GM19035 (cell line): ENCODE data around the gene CNOT10.
"Not testable (repeated sequence)": the region's sequence is repeated elsewhere in the genome, so short reads cannot be mapped to it uniquely, and the experiment has no call there.

Experiments
- ATAC-seq: cut with Tn5 transposase; IDR thresholded peaks from one replicate; pipeline ENCODE4 v1.9.1; 2021; ENCODE audit not compliant: unreplicated experiment

The CNOT10 gene

GRCh38 chr3:32757618-32758374 is 72.8 kb downstream of the CNOT10 start:
- no peak for ATAC-seq

GRCh38 chr3:32758375-32758753 is 73.4 kb downstream of the CNOT10 start:
- no peak for ATAC-seq

GRCh38 chr3:32759342-32759741 is 74.4 kb downstream of the CNOT10 start:
- ATAC-seq = no peak

GRCh38 chr3:32764481-32764880 is 79.5 kb downstream of the CNOT10 start:
- ATAC-seq = no peak

- ATAC-seq = no peak
Observed at GRCh38 chr3:32778389-32778788, 93.4 kb downstream of the CNOT10 start.

- ATAC-seq = no peak
Observed at GRCh38 chr3:32780071-32780734, 95.2 kb downstream of the CNOT10 start.

GRCh38 chr3:32780735-32781210 is 95.8 kb downstream of the CNOT10 start:
- peak; percentile 40 for ATAC-seq

GRCh38 chr3:32781211-32781968 is 96.4 kb downstream of the CNOT10 start:
- peak; percentile 94 for ATAC-seq

- ATAC-seq = not testable (repeated sequence)
Observed at GRCh38 chr3:32781969-32782270, 96.9 kb downstream of the CNOT10 start.

GRCh38 chr3:32782407-32782806 is 97.4 kb downstream of the CNOT10 start:
- no peak for ATAC-seq

GRCh38 chr3:32791833-32792232 is 106.8 kb downstream of the CNOT10 start:
- ATAC-seq = no peak

GRCh38 chr3:32794487-32795308 is 109.7 kb downstream of the CNOT10 start:
- ATAC-seq = no peak

- ATAC-seq = not testable (repeated sequence)
Observed at GRCh38 chr3:32796384-32796950, 111.5 kb downstream of the CNOT10 start.

GRCh38 chr3:32797776-32798175 is 112.8 kb downstream of the CNOT10 start:
- ATAC-seq = no peak

- ATAC-seq = not testable (repeated sequence)
Observed at GRCh38 chr3:32801440-32801839, 116.5 kb downstream of the CNOT10 start.

GRCh38 chr3:32813180-32813579 is 128.2 kb downstream of the CNOT10 start:
- no peak for ATAC-seq

GRCh38 chr3:32814361-32814760 is 129.4 kb downstream of the CNOT10 start:
- no peak for ATAC-seq

GRCh38 chr3:32815841-32816438 is 131.0 kb downstream of the CNOT10 start:
- ATAC-seq = no peak

GRCh38 chr3:32816439-32817256 is 131.7 kb downstream of the CNOT10 start:
- ATAC-seq = no peak

- ATAC-seq = no peak
Observed at GRCh38 chr3:32817257-32817557, 132.2 kb downstream of the CNOT10 start.
